T-helper 1 cell treated with Interleukin-12 subunit alpha and Interleukin-12 subunit beta and Interleukin-4 antibody, amounts not matched to agents 30 μg/mL and 1 μg/mL, for 36 hours (primary cell): Measurements from ENCODE around the gene ZFP90.
"Not testable (repeated sequence)": the region's sequence is repeated elsewhere in the genome, so short reads cannot be mapped to it uniquely, and the experiment has no call there.

ENCODE experiments used
- H3K27ac Mint-ChIP-seq: one replicate; pipeline ENCODE4 v1.8.0; 2021; ENCODE audit warnings: mild to moderate bottlenecking, mixed read lengths
- H3K27me3 Mint-ChIP-seq: one replicate; pipeline ENCODE4 v1.8.0; 2021; ENCODE audit warnings: low read depth, mixed read lengths
- H3K36me3 Mint-ChIP-seq: one replicate; pipeline ENCODE4 v1.8.0; 2021; ENCODE audit warnings: low read depth, mixed read lengths
- H3K4me1 Mint-ChIP-seq: one replicate; pipeline ENCODE4 v1.8.0; 2021; ENCODE audit warnings: low read depth, mixed read lengths
- H3K4me3 Mint-ChIP-seq: one replicate; pipeline ENCODE4 v1.8.0; 2021; ENCODE audit warnings: mild to moderate bottlenecking, moderate library complexity, mixed read lengths
- H3K9me3 Mint-ChIP-seq: one replicate; pipeline ENCODE4 v1.8.0; 2021; ENCODE audit warnings: mixed read lengths

The ZFP90 gene

DNA sequence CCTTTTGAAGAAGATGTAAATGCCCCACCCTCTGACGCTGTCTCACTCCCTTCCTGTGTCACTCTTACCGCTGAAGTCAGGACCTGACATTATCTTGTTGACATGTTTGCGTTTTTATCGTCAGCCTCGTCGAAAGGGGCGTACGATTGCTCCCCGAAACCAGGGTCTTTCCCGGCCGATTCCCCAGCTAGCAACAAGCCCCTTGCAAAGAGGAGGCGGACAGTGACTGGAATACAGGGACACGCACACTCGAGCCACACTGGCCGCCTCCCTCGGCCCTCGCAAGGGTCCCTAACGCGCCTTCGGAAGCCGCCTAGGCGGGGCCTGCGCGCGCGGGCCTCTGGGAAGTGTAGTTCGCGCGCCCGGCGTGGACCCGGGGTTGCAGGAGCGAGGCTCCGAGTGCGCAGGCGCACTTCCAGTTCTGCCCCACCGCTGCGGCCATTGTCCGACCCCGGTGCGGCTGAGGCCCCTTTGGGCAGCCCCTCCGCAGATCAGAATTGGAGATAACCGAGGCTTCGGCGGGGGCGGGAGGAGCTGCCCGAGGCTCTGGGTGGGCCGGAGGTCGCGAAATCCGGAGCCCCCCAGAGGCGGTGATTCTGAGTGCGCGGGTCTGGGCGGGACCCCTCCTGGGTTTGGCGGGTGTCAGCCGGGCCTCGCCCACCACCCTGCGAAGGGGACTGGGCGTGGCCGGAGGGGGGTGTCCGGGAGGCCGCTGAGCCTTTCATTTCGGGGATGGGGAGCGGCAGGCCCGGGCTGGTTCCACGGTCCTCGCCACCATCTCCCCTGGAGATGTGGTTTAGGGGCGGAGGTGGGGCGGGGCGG lies at the start of gene ZFP90:
TSS of gene ZFP90 (plus strand) at position 412 of the 822 bp plus-strand sequence. CDS start 502 bp downstream, outside the sequence.
- Mint-ChIP-seq H3K27ac (peak within 1 kb of the TSS; percentile 97), H3K4me1 (peaks cover 8% of the 10 kb centered on the region), H3K36me3 (peaks cover 38% of the 10 kb centered on the region), H3K4me3 (peak within 1 kb of the TSS; percentile 89), H3K27me3 (no peaks in the 10 kb centered on the region), H3K9me3 (peaks cover 21% of the 10 kb centered on the region)

DNA sequence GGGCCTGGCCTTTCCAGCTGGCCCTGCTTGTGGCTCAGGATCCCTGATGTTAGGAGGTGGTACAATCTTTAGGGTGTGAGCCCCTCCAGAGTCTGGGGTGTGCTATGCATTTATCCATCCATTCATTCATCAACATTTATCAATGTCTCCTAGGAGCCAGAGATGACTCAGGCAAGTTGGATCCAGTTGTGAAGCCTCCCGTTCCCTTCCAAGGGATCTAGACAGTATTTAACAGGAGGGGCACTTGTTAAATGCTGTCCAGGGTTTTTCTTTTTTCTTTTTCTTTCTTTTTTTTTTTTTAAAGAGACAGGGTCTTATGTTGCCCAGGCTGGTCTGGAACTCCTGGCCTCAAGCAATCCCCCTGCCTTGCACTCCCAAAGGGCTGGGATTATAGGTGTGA lies 48.7 kb upstream of the ZFP90 start:
- peaks cover 9% of the 10 kb centered on the region for H3K27me3 Mint-ChIP-seq
- no peaks in the 10 kb centered on the region for H3K9me3 Mint-ChIP-seq
- H3K27ac Mint-ChIP-seq: no peak overlapping the region
- no peaks in the 10 kb centered on the region for H3K36me3 Mint-ChIP-seq
- H3K4me3 Mint-ChIP-seq: no peak overlapping the region
- H3K4me1 Mint-ChIP-seq: no peaks in the 10 kb centered on the region

DNA sequence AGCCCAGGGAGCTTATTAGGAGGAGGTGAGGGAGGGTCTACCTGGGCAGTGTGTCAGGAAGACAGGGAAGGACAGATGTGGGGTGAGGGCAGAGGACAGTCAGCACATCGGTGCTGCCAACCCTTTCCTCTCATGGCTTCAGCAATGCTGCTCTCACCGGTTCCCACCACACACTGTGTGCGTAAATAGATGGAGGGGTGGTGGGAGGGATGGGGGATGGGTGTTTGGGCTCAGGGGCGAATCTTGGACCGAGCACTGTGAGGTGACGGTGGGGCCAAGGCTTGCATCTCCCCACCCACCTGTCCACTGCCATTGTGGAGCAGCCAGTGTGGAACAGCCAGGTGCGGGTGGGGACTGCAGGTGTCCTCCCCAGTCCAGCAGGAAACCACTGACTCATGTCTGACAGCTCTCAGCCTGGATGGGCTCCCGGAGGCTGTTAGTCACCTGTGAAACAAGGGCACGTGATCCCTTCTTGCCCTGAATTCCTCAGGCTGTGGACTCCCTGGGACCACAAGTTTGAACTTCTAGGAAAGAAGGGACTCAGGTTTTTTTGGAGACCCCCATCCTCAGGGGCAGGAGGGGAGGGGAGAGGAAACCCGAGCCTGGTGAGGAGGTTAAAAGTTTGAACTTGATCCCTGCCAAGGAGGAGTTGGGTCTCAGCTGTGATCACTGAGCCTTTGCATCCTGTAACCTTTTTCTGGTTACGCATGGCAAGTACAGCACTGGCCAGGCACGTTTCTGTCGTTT lies 48.1 kb upstream of the ZFP90 start:
- Mint-ChIP-seq H3K9me3 (no peaks in the 10 kb centered on the region), H3K27me3 (peaks cover 11% of the 10 kb centered on the region), H3K4me1 (no peaks in the 10 kb centered on the region), H3K36me3 (no peaks in the 10 kb centered on the region), H3K4me3 (no peak overlapping the region), H3K27ac (no peak overlapping the region)

GRCh38 chr16:68491576-68491950 lies 47.5 kb upstream of the ZFP90 start:
- Mint-ChIP-seq H3K36me3 (no peaks in the 10 kb centered on the region), H3K9me3 (no peaks in the 10 kb centered on the region), H3K4me3 (no peak overlapping the region), H3K27ac (no peak overlapping the region), H3K27me3 (peaks cover 17% of the 10 kb centered on the region), H3K4me1 (no peaks in the 10 kb centered on the region)

DNA sequence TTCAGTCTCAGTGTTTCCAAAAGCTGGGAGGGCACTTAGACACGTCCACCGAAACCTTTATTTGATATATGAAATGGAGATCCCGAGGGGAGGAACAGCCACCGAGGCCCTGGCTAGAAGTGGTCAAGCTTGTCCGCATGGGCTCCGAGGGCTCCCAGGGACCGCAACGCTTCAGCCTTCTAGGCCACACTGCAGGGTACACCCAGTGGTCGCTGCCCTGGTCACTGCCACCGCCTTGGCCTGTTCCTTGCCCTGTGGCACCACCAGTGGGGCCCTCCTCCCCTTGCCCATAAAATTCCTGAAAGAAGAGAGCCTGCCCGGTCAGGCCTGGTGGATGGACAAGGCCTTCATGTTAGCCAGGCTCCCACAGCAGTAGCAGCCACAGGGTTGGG lies 46.9 kb upstream of the ZFP90 start:
- no peaks in the 10 kb centered on the region for H3K36me3 Mint-ChIP-seq
- H3K9me3 Mint-ChIP-seq: no peaks in the 10 kb centered on the region
- no peaks in the 10 kb centered on the region for H3K4me1 Mint-ChIP-seq
- H3K4me3 Mint-ChIP-seq: no peak overlapping the region
- H3K27me3 Mint-ChIP-seq: peaks cover 20% of the 10 kb centered on the region
- no peak overlapping the region for H3K27ac Mint-ChIP-seq

DNA sequence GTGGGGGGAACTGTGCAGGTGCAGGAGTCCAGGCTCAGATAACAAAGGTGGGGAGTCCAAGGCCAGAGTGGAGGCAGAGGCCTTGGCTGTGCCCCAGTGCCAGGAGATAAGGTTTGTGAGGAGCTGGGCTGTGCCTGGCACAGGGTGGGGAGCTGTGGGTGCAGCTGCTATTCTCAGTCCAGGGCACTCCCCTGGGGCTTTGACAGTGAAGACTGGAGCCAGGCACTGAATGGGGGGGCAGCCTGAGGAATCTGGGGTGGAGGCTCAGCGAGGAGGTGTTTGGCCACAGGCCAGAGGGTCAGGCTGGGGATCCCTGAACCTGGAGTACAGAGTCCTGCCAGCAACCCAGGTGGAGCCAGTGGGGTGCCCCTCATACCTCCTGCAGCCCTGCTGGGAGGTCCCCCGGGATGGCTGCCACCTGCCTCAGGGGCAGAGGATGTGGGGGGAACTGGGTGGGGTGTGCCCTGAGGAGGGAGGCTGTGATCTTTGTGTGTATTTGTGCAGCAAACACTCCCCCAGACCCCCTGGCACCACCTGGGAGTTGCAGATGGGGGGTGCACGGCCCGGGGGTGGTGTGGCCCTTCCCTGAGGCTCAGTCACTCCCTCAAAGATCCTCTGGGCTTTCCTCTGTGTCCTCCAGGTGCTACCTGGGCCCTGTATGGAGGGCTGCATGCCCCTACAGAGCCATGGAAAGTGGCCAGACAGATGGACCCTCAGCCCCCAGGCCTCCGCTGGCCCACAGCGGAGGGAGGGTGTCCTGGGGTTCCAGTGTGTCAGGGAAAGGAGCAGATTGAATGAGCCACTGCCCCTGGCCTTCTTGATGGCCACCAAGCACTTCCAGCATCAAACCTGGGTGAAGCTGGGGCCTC lies 46.3 kb upstream of the ZFP90 start:
- peaks cover 23% of the 10 kb centered on the region for H3K27me3 Mint-ChIP-seq

GRCh38 chr16:68493412-68494070 lies 45.5 kb upstream of the ZFP90 start:
- Mint-ChIP-seq H3K4me1 (no peaks in the 10 kb centered on the region), H3K27me3 (peaks cover 22% of the 10 kb centered on the region), H3K36me3 (no peaks in the 10 kb centered on the region), H3K4me3 (no peak overlapping the region), H3K9me3 (no peaks in the 10 kb centered on the region), H3K27ac (no peak overlapping the region)

More for the DNA sequence above, 46.3 kb upstream of the ZFP90 start:
- Mint-ChIP-seq H3K9me3 (no peaks in the 10 kb centered on the region), H3K27ac (no peak overlapping the region), H3K4me1 (no peaks in the 10 kb centered on the region), H3K4me3 (no peak overlapping the region), H3K36me3 (no peaks in the 10 kb centered on the region)

- peaks cover 19% of the 10 kb centered on the region for H3K27me3 Mint-ChIP-seq
- not testable (repeated sequence) for H3K4me3 Mint-ChIP-seq
Measured at GRCh38 chr16:68494261-68494660, 44.8 kb upstream of the ZFP90 start.

DNA sequence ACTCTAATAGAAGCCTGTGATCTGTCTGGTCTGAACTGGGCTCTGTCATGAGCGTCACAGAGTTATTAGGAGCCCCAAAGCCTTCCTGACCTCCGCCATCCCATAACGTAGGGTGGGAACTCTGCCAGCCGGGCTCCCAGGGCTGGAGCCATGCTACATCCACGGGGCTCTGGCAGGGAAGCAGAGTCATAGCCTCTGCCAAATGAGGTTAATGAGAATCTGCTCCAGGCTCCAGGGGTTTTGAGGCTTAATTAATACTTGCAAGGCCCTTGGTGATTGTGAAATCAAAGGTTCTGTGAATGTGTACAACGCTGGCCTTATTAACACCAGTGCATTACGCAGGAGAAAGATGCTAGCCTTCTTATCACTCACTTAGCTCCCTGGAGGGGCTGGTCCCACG lies 42.4 kb upstream of the ZFP90 start:
- no peaks in the 10 kb centered on the region for H3K36me3 Mint-ChIP-seq
- no peaks in the 10 kb centered on the region for H3K9me3 Mint-ChIP-seq
- peaks cover 15% of the 10 kb centered on the region for H3K27me3 Mint-ChIP-seq
- H3K4me1 Mint-ChIP-seq: no peaks in the 10 kb centered on the region
- no peak overlapping the region for H3K4me3 Mint-ChIP-seq
- no peak overlapping the region for H3K27ac Mint-ChIP-seq

More at GRCh38 chr16:68494261-68494660, 44.8 kb upstream of the ZFP90 start:
- H3K4me1 Mint-ChIP-seq, H3K9me3 Mint-ChIP-seq, H3K36me3 Mint-ChIP-seq, H3K27ac Mint-ChIP-seq: not testable (repeated sequence)

- Mint-ChIP-seq H3K27ac (no peak overlapping the region), H3K36me3 (no peaks in the 10 kb centered on the region), H3K4me1 (no peaks in the 10 kb centered on the region), H3K9me3 (no peaks in the 10 kb centered on the region), H3K27me3 (peaks cover 15% of the 10 kb centered on the region), H3K4me3 (no peak overlapping the region)
Measured at GRCh38 chr16:68499006-68499405, 40.1 kb upstream of the ZFP90 start.

DNA sequence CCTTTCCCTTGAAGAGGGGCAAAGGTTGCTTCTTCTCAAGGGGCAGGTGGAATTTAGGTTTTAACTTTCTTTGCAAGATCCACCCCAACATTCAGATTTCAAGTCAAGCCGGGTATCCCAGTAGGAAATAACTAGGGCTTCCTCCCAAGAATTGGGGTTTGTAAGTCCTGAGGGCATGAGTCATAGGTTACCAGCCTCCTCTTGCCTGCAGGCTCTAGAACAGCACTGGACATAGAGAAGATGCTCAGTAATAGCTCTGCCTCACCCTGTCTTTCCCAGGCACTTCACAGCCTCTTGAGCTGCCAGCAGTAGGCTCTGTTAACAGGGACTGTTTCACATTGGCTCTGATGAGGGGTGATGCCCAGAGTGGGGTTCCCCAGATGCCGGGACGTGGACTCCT lies 35.8 kb upstream of the ZFP90 start:
- H3K36me3 Mint-ChIP-seq: no peaks in the 10 kb centered on the region
- H3K4me1 Mint-ChIP-seq: no peaks in the 10 kb centered on the region
- H3K27me3 Mint-ChIP-seq: peaks cover 17% of the 10 kb centered on the region
- H3K4me3 Mint-ChIP-seq: no peak overlapping the region
- no peaks in the 10 kb centered on the region for H3K9me3 Mint-ChIP-seq
- no peak overlapping the region for H3K27ac Mint-ChIP-seq

DNA sequence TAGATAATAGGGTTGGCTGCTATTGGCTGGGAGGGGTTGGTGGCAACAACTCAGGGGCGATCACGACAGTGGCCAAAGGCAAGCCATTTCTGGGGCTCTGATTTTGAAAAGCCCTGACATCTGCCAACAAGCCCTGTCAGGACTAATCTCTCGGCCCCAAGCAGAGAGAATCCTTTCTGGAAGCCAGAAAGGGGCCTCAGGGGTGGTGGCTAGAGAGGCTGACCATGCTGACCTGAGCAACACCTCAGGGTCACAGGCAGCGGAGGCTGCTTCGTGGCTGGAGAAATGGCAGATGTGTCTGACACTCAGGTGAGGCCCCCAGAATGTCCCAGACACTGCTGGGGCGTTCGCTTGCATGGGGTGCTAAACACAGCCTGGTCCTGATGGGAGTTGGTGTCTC lies 35.0 kb upstream of the ZFP90 start:
- Mint-ChIP-seq H3K4me1 (no peaks in the 10 kb centered on the region), H3K4me3 (no peak overlapping the region), H3K36me3 (no peaks in the 10 kb centered on the region), H3K27me3 (peaks cover 22% of the 10 kb centered on the region), H3K27ac (no peak overlapping the region), H3K9me3 (no peaks in the 10 kb centered on the region)

- no peak overlapping the region for H3K4me3 Mint-ChIP-seq
- no peak overlapping the region for H3K27ac Mint-ChIP-seq
- no peaks in the 10 kb centered on the region for H3K4me1 Mint-ChIP-seq
- no peaks in the 10 kb centered on the region for H3K9me3 Mint-ChIP-seq
- peaks cover 26% of the 10 kb centered on the region for H3K27me3 Mint-ChIP-seq
- H3K36me3 Mint-ChIP-seq: no peaks in the 10 kb centered on the region
Measured at GRCh38 chr16:68506331-68507053, 32.6 kb upstream of the ZFP90 start.
